HL-60 (cell line): ENCODE data around the gene ACYP2.

ENCODE experiments used
- DNase-seq, 2 experiments: peaks; one replicate each; pipeline ENCODE4 v3.0.0-alpha.2; 2010 to 2020; ENCODE audit warnings: low read depth in 1 of 2, low spot score in 1 of 2
- H3K27ac ChIP-seq: fragments of 250-450 bp; sonication (Bioruptor Pico); replicated peaks from 2 replicates; pipeline ENCODE4 v1.5.1; 2020; ENCODE audit warnings: mild to moderate bottlenecking, moderate library complexity
- H3K27me3 ChIP-seq: fragments of 250-450 bp; sonication (Bioruptor Pico); 2 replicates; pipeline ENCODE4 v1.5.1; 2021; ENCODE audit warnings: mild to moderate bottlenecking, moderate library complexity; ENCODE audit not compliant: insufficient read depth, poor library complexity, severe bottlenecking
- H3K4me3 ChIP-seq: replicated peaks from 2 replicates; pipeline ENCODE4 v1.5.1; 2011; ENCODE audit warnings: mild to moderate bottlenecking, control low read depth, low read length; ENCODE audit not compliant: insufficient read depth
- CTCF ChIP-seq: IDR thresholded peaks from one replicate; pipeline ENCODE4 v1.5.1; 2011; ENCODE audit warnings: low read length, control low read depth, inconsistent platforms; ENCODE audit not compliant: insufficient read depth
- GABPA ChIP-seq: IDR thresholded peaks from 2 replicates; pipeline ENCODE4 v1.6.1; 2012; ENCODE audit warnings: low read depth
- POLR2AphosphoS5 ChIP-seq: IDR thresholded peaks from 2 replicates; pipeline ENCODE4 v1.6.1; 2012; ENCODE audit warnings: low read depth
- REST ChIP-seq: IDR thresholded peaks from 2 replicates; pipeline ENCODE4 v1.6.1; 2012; ENCODE audit warnings: low read depth; ENCODE audit not compliant: insufficient replicate concordance
- SPI1 ChIP-seq: IDR thresholded peaks from 2 replicates; pipeline ENCODE4 v1.6.1; 2012; ENCODE audit warnings: low read depth, mild to moderate bottlenecking, borderline replicate concordance

The ACYP2 gene

GRCh38 chr2:54254180-54254579, 138.8 kb downstream of the ACYP2 start:
- Histone ChIP-seq H3K27me3 (no peaks in the 10 kb centered on the region), H3K4me3 (no peak overlapping the region), H3K27ac (no peak overlapping the region)
- no peak for DNase-seq
- TF ChIP-seq GABPA: no peak
- no peak for TF ChIP-seq CTCF
- TF ChIP-seq POLR2AphosphoS5: no peak
- no peak for TF ChIP-seq REST
- no peak for TF ChIP-seq SPI1

- DNase-seq: no peak
- no peak for TF ChIP-seq POLR2AphosphoS5
- no peak for TF ChIP-seq CTCF
- TF ChIP-seq GABPA: no peak
- TF ChIP-seq REST: no peak
- no peak for TF ChIP-seq SPI1
- no peak overlapping the region for H3K4me3 ChIP-seq
Observed at GRCh38 chr2:54255230-54256090, 140.0 kb downstream of the ACYP2 start.

GRCh38 chr2:54256091-54256694, 140.8 kb downstream of the ACYP2 start, which contains the start of gene TSPYL6:
TSPYL6 (minus strand) TSS chr2:54256229; CDS start chr2:54256151, 78 bp downstream.
- no peak within 1 kb of the TSS for H3K27ac ChIP-seq
- DNase-seq: no peak
- H3K4me3 ChIP-seq: no peak within 1 kb of the TSS
- no peaks in the 10 kb centered on the region for H3K27me3 ChIP-seq
- no peak for TF ChIP-seq REST
- TF ChIP-seq POLR2AphosphoS5: no peak
- no peak for TF ChIP-seq SPI1
- no peak for TF ChIP-seq GABPA
- no peak for TF ChIP-seq CTCF

More at GRCh38 chr2:54255230-54256090, 140.0 kb downstream of the ACYP2 start:
- Histone ChIP-seq H3K27me3 (no peaks in the 10 kb centered on the region), H3K27ac (no peak overlapping the region)
